ENCODE results near the gene GDPD5.

Gene GDPD5

DNA sequence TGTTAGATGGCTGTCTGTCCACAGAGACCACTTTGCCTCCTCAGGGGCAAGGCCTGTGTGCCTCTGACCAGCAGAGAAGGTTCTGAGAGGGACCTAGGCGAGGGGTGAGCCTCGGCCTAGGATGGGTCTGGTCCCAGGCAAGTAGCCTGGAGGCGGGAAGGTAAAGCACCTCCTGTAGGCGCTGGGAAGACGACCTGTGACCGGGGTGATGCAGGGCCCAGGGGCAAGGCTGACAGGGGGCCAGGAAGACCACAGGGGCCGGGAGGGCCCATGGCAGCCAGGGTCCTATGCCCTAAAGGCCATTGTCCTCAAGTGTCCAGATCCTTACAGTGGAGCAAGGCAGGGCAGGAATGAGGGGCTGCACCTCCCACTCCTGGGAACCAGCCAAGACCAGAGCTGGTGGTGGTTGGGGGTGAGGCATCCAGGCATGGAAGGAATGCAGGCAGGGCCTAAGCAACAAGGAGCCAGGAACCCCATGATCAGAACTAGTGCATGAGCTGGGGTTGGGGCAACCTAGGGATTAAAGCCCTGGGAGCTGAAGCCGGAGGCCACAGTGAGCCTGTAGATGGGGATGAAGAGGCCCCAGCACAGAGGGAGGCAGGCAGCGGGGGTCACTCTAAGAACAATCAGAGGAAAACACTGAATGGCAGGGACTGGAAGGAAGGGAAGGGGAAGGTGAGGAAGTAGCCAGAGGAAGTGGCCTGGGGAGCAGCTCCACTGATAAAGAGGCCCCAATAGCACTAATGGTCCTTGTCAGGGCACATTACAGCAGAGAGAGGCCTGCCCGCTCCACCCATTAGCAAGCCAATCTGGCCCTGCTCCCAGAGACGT, 59.8 kb downstream of the GDPD5 start:
- Histone ChIP-seq H3K4me3 (no peak overlapping the region), H3K27ac (peak overlapping the region in 4 of 21 experiments; percentile 2 to 47 (median 20))

DNA sequence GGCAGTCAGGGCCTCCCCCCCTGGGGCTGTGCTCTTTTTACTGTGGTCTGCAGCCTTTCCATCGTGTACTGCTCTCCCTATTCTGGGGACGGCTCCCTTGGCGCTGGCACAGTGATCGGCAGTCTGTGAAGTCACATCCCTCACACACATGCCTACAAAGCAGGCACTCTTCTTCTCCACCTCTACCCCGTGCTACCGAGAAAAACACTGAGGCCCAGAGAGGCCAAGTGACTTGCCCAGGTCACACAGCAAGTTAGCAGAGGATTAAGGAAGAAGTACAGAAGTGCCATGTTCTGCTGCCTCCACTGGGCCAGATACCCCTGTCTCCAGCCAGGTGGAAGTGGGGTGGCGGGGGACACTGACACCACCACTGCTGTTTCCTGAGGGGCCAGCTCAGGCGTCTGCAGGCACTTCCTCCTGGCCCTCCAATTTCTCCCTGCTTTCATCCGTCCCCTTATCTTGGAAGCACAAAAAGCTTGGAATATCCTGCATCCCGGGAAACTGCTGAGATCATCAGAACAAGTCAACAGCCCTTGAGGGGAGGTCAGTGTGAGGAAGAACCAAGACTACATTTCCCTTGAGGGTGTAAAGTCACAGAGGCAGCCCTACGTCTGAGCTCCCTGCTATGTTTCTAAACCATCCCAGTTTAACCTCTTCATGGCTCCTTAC, 62.5 kb downstream of the GDPD5 start:
- Histone ChIP-seq H3K27ac (no peak overlapping the region), H3K4me3 (no peak overlapping the region)

DNA sequence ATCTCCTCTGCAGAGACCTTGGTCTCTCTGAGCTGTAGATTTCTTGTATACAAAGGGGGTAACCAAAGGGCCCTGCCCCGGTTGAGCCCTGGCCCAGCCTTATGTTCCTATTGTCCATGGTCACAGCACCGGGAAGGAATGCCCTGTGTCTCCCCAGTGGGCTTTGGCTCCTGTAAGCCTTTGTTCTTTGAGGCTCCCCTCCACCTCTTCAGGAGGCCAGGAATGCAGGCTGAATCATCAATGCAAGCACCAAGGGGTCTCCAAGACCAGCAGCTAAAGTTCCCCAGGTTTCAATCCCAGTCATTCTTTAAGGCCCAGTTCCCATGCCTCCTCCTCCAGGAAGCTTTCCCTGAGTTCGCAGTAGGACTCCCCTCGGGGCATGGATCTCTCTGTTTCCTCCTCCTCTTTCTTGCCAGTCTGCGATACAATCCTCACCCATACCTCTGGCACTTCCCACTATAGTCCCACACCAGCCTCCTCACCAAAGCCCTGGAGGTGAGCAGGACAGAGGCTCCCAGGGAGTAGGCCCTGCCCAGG, 63.6 kb downstream of the GDPD5 start:
- Histone ChIP-seq H3K27ac (peak overlapping the region in 1 of 21 experiments; percentile 20), H3K4me3 (no peak overlapping the region)

DNA sequence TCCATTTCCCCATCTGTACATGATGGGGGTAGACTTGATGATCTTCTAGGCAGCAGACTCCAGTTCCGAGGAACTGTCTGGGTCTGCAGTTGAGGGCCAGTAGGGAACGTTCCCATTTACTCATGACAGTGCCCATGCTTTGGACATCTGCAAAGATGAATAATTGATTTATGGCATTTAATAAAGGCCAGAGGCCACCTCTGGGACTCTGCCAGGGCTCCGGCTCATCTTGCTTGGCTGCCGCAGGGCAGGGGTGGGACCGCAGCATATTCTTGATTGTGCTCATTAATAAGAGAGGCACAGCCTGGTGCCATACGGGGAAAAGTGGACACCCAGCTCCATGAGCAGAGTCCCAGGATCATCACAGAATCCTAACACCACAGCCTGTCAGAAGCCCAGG, 64.6 kb downstream of the GDPD5 start:
- H3K27ac ChIP-seq: peak overlapping the region in 1 of 21 experiments; percentile 20
- no peak overlapping the region for H3K4me3 ChIP-seq

DNA sequence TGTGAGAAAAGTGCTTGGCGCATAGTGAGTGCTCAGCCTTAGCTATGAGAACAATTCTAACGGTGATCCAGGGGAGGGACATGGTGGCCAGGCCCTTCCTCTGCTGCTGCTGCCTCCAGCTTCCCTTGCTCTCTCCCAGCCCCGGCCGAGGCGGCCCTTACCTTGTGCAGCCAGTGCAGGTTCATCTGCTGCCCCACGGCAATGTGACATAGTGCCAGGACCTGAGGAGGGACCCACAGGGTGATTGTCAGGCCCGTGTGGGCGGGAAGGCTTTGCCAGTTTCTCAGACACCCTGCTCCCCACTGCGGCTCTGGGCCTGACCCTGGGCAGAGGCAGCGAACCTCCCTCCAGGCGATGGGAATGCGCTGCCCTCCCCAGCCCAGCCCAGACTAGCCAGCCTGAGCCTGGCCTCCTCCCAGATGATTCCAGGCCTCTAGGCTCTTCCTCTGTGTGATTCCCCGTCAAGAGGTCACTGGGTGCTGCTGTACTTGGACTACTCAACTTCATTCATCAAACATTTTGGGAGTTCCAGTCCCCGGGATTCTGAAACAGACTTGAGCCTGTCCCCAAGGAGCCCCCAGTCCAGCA, 69.1 kb downstream of the GDPD5 start:
- no peak overlapping the region for H3K27ac ChIP-seq

DNA sequence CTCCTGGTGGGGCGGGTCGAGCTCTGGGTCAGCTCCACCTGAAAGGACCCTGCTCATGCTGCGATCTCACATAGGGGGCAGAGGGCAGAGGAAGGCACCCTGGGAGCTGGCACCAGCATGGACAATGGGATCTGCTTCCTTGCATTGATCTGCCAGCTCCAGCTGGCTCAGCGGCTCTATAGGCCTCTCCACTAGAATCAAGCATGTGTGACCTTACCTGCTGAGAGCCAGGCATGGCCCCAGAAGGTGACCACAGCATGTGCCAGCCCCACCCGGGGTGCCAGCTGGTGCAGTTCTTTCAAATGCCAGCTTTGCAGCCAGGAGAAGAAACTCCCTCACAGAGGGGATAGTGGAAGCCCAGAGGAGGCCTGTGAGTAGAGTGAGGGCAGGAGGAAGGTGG, 70.8 kb downstream of the GDPD5 start:
- H3K27ac ChIP-seq: no peak overlapping the region
- H3K4me3 ChIP-seq: no peak overlapping the region

More for the DNA sequence above, 69.1 kb downstream of the GDPD5 start:
- no peak overlapping the region for H3K4me3 ChIP-seq

DNA sequence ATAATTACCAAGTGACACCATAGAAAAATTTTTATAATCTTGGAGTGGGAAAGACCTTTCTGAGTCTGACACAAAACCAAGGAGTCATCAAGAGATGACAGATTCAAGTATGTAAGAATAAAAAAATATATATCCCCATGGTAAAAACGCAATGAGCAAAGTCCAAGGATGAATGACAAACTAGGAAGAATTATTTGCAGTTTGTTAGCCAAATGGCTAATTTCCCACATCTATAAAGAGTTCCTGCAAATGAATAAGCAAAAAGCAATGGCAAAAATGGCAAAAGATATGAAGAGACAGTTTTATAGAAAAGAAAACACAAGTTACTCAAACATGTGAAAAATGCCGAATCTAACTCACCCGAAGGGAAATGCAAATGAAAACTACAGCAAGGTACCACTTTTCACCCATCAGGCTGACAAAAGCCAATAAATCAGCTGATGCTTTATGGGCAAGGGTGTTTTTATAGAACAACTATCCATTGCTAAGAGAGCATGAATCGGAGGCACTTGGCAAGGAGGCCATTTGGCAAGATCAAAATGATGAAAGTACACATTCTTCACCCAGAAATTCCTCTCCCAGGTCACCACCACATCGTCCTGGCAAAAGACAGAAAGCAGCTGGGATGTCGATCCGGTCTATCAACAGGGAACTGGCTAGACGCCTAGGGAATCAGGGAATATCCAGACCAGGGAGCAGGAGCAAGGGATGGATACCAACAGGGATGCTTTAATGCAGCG, 71.7 kb downstream of the GDPD5 start:
- Histone ChIP-seq H3K4me3 (no peak overlapping the region), H3K27ac (no peak overlapping the region)

DNA sequence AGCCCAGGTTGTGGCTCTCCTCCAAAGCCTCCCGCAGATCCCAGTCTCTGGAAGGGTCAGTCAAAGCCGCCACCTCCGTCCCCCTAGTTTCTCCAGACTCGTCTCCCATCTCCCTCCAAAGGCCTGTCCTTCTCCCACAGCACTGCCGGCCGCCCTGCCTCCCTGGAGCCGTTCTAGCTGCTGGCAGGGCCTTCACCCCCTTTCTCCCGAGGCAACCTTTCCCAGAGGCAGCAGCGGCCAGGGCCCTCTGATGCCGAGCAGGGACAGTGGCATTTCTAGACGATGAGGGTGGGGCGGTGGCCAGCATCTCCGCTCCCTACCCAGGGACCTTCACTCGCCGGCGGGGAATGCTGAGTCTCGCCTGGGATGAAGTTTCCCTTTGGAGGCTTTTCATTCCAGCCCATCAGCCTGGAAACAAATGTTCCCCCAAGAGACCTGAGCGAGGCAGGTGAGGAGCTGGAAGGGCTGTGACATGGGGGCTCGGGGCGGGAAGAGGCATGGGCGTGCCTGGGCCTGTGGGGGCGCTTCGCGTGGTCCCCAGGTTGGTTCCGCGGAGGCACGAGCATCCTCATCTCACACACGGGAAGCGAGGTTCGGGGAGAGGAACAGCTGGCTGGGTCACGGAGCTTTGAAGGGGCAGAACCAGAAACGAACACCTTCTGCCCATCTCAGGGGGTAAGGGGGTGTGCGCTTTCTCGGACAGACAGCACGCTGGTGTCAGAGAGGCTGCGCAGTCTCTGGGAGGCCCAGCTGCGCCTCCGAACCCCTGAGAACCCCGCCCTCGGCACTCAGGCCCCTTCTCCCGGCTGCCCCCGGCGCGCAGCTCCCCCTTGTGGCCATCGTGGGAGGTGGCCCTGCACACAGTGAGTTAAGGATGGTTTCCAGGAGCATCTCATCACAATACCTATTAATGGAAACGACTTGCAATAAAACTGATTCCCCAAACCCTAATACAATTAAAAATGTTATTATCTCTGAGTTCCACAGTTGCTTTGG, 74.6 kb downstream of the GDPD5 start:
- no peak overlapping the region for H3K27ac ChIP-seq
- H3K4me3 ChIP-seq: no peak overlapping the region

DNA sequence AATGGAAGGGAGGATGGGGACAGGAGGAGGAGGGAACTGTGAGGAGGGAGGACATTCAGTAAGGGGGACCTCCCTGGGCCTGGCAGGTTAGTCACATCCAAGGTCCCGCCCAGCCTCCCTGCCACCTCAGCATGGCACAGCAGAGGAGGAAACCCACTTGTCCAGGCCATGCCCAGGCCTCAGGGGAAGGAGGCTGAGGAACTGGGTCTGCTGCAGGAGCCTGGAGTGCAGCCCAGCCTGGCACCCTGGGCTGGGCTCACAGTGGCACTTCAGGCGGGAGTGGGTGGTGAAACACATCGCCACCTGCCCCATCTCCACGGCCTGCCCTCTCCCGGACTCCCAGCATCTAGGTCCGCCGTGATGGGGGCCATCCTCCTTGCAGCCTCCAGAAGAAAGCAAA, 75.5 kb downstream of the GDPD5 start:
- H3K4me3 ChIP-seq: no peak overlapping the region

DNA sequence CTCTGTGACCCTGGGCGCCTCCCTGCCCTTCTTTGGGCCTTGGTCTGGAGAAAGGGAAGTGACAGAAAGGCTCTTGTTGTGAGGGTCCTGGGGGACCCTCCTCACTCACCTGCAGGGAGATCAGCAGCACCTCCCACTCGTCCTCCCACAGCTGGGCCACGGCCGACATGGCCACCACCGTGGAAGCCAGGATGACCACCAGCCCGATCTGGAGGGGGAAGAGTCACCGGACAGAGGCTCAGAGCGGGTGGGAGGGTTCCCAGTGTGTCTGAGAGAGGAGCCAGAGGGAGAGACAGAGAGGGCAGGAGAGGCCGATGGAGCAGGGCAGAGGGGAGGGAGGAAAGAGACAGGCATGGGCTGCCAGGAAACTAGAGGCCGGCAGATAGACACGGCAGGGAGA, 76.0 kb downstream of the GDPD5 start:
- no peak overlapping the region for H3K4me3 ChIP-seq
- no peak overlapping the region for H3K27ac ChIP-seq

More for the DNA sequence above, 75.5 kb downstream of the GDPD5 start:
- no peak overlapping the region for H3K27ac ChIP-seq

DNA sequence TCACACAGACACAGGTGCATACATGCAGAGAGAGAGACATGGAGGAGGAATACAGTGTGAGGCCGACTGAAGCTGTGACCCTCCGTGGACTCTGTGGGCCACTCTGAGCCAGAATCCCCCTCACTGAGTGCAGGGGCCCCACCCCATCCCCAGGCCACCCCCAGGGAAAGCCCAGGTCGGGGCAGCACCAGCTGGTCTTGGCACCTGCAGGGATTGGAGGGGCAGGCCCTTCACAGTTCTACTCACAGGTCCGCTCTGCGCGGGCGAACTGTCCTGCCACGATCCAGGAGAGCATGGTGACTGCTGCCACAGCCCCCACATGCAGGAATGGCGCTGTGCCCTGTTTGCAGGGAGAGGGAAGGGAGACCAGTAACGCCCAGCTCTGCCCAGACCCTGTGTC, 76.5 kb downstream of the GDPD5 start:
- H3K27ac ChIP-seq: no peak overlapping the region
- no peak overlapping the region for H3K4me3 ChIP-seq

DNA sequence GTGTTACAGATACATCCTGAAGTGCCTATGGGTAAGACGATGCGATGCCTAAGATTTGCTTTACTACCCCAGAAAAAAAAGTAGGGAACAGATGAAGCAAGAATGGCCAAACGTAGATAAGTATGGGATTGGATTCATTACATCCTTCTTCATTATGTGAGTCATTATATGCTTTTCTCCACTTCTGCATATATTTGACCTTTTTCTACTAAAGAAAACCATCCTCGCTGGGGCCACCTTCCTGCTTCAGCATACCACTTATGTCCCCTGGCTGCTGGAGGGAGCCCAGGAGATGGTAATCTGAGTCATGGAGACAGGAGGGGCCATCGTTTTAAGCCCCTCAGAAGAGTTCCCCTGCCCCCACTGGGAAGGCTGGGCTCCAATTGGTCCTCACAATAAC, 78.3 kb downstream of the GDPD5 start:
- no peak overlapping the region for H3K27ac ChIP-seq
- no peak overlapping the region for H3K4me3 ChIP-seq

DNA sequence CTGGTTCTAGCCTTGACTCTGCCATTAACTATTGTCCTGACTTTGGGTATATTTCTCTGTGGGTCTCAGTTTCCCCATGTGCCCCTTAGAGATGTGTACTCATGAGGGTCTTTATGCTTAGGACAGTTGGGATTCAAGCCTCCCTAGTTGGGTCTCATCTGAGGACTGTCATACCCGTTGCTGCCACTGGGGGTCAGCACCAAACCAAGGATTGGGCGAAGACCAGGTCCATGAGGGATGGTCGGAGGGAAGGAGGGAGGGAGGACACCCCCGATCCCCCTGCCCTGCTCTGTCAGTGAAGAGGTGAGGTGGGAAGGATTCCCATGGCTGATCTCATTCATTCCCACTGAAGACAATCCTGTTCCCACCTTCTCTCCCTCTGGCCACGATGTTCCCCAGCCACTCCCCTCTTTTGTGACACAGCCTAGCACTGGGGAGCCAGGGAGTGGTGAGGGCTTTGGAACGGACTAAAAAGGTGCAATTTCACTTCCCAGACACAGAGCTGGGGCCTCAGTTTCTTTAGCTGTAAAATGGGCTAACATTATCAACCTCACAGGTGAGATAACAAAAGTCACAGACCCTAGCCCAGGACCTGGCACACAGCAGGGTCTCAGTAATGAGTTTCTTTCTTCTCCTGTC, 80.3 kb downstream of the GDPD5 start:
- no peak overlapping the region for H3K4me3 ChIP-seq
- no peak overlapping the region for H3K27ac ChIP-seq

DNA sequence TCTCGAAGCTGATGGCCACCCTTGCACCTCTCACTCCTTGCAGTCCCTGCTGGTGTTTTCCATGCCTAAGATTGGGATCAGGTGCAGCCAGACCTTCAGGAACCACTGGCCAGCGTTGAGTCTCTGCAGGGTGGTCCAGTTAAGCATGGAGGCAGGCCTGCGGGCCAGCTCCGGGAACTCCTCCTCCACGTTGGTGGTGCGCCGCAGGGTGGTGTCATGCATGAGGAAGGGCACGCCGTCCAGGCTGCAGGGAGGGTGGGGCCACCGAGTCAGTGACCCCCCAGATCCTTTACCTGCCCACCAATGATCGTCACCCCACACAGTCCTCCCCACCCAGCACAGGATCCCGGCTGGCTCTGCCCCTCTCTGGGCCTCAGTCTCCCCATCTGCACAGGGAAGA, 82.7 kb downstream of the GDPD5 start:
- H3K27ac ChIP-seq: no peak overlapping the region

DNA sequence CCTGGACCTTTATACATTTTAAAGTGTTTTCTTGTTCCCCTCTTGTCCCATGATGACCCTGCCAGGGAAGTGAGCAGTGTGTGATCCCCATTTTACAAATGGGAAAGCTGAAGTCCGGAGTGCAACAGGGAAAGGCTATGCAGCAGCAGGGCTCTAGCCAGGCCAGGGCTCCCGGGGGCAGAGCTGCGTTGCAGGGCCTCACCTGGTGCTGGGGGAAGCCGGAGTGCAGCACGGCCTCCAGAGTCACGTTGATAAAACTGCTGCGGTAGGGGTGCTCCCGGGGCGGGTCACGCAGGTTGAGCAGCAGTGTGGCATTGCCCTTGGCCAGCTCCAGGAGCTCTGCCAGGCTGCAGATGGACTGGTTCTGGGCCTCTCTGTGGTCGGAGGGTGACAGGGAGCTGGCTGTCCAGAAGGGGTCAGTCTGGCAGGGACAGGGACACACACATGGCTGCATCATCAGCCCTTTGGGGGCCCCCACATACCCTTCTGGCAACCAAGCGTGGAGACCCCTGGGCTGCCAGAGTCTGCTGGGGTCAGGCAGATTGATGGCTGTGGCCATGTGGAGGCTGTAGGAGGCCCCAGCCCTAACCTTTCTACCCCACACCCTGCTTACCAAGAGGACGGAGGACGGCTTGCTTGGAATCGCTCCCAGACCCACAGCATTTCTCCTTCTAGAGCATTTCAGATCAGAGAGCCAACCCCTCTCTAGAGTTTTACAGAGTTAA, 83.4 kb downstream of the GDPD5 start:
- no peak overlapping the region for H3K4me3 ChIP-seq
- no peak overlapping the region for H3K27ac ChIP-seq

More for the DNA sequence above, 82.7 kb downstream of the GDPD5 start:
- no peak overlapping the region for H3K4me3 ChIP-seq

DNA sequence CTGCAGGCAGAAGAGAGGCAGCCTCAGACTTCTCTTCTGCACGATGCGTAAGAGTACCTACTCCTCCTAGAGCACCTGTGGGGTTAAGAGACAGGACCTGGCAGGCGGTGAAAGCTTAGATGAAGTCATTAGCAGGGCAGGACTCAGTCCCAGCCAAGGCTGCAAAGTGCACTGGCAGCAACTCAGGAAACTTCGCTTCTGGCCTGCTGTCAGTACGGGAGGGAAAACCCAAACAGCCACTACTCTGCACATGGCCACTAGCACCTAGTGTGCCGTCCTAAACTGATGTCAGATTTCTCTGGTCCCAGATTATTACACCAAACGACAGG, 84.0 kb downstream of the GDPD5 start:
- no peak overlapping the region for H3K27ac ChIP-seq
- H3K4me3 ChIP-seq: no peak overlapping the region

DNA sequence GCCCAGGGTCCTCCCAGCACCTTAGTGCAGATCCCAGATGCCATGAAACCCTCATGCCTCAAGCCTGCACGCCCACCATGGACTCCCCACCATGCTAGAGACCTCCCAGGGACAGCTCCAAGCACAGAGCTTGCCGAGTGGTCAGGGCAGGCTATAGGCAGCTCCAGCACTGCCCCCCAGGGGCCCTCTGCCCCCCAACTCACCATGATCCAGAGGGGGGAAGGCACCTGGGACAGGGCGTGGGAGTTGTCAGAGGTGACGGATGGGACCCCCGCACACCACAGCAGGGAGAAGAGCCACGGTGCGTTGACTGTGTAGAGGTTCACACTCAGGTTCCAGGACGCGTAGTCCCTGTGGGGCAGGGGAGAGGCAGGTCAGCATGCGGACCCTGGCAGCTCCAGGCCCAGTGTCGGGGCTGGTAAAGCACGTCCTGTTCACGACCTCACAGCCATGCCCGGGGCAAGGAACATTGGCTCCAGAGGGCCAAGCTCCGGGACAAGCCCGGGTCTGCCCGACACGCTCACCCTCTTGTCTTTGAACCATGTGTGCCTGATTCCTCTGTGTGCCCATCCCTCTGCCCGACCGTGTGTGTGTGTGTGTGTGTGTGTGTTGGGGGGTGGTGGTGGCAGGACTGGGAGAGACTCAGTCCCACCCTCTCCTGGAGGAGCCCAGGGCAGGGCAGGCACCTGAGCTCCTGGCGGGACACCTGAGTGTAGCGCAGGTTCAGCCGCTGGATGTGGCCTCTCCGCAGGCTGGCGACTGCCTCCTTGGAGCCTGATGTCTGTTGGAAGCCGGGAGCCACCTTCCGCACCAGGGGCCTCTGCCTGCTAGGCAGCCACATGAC, 84.6 kb downstream of the GDPD5 start:
- Histone ChIP-seq H3K4me3 (no peak overlapping the region), H3K27ac (no peak overlapping the region)

Data from skin epidermis (tissue), 12 donors.